Body of pancreas (tissue), 4 donors: ENCODE data around the gene PRDM16. TPM values are rescaled to one million over a fixed set of nuclear protein-coding genes. Genes with fewer than 3 reads are reported as not detected.

Experiments used
- ATAC-seq: fragments of 150-250 bp; one replicate; pipeline ENCODE4 v1.9.1; 2016
- DNase-seq, 4 donors: peaks; one replicate each; pipeline ENCODE4 v3.0.0-alpha.2; 2019
- H3K27ac ChIP-seq, 4 donors: fragments of 200-600 bp; sonication (generic); 1 replicate in 3 of 4; 2 replicates in 1 of 4; pipeline versions ENCODE4 v1.5.1 to v1.6.1; 2016 to 2019; ENCODE audit warnings: mild to moderate bottlenecking in 1 of 4, mixed read lengths in 1 of 4, moderate library complexity in 1 of 4
- H3K27me3 ChIP-seq, 2 donors: fragments of 200-600 bp; sonication (generic); one replicate each; pipeline ENCODE4 v1.6.0; 2016; ENCODE audit warnings: mild to moderate bottlenecking in 1 of 2
- H3K36me3 ChIP-seq, 2 donors: fragments of 200-600 bp; sonication (generic); replicated peaks in 1 of 2; 2 replicates each; pipeline ENCODE4 v1.5.1; 2016; ENCODE audit warnings: low read depth in 2 of 2; ENCODE audit not compliant: insufficient read depth in 1 of 2
- H3K4me1 ChIP-seq: fragments of 200-600 bp; sonication (generic); one replicate; pipeline ENCODE4 v1.6.0; 2016
- H3K4me3 ChIP-seq, 2 donors: fragments of 200-600 bp; sonication (generic); 1 replicate in 1 of 2; 2 replicates in 1 of 2; pipeline ENCODE4 v1.5.1; 2016 to 2019
- H3K9me3 ChIP-seq, 3 donors: fragments of 200-600 bp; sonication (generic); 1 replicate in 2 of 3; 2 replicates in 1 of 3; pipeline ENCODE4 v1.5.1; 2016
- POLR2A ChIP-seq, 3 donors: fragments of 450-650 bp; IDR thresholded peaks; one replicate each; pipeline ENCODE4 v1.6.1; 2016; ENCODE audit warnings: antibody characterized with exemption in 3 of 3, mild to moderate bottlenecking in 2 of 3
- WGBS, 2 donors: methylation state at CpG; one replicate each; pipeline ENCODE4 v1.1.5; 2017; 5-methylcytosine and 5-hydroxymethylcytosine counted together
- intact Hi-C: fragments of 100-400 bp; cut with DNase I; formaldehyde crosslinking; loops from one replicate; pipeline ENCODE4 v1.15.1; 2023
- total RNA-seq, 2 donors: library from RNA; depleted of rRNA; stranded (reverse); fragments of >200 nt; gene quantifications; one replicate each; pipeline ENCODE4 v1.1.0, GENCODE V29; 2016
- TF ChIP-seq, protein P1 (sequence below), 7 experiments: fragments of 450-650 bp in 4 of 7; fragments of 200-600 bp in 3 of 7; sonication (generic) in 3 of 7; IDR thresholded peaks; one replicate each; pipeline ENCODE4 v1.5.1; 2016 to 2019; ENCODE audit warnings: antibody characterized with exemption in 7 of 7

Gene PRDM16
- total RNA-seq, 2 donors from 2014 or later, result 15.2 to 16.6 TPM

DNA sequence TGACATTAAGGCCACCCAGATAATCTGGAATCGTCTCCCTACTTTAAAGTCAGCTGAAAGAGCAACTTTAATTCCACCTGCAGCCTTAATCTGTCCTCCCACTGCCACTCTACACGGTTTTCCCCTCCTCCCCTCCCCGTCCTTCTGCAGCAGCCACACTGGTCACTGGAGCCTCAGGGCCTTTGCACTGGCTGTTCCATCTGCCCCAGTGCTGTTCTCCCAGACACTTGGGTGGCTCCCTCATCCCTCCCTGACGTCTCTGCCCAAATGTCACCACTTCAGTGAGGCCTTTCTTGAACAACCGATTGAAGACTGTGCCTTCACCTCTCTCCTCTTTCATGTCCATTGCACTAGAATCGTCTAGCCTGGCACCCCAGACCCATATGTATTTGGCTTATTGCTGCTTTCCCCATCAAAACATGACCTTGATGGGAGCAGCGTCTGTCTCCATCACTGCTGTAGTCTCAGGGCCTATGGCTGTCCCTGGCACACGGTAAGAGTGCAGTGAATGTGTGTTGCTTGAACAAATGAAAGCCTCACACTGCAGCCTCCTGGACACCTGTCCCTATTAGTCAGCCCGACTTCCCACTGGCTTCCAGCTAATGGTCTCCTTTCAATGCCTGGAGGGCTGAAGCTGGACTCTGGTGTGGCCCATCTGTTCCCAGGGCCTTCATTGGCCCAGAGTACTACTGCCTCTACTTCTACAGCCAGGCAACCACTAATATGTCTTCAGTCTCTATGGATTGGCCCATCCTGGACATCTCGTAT lies 10.6 kb upstream of the PRDM16 start:
- WGBS, 2 donors, result 85% methylated on average over 10 of the region's 10 CpGs
- intact Hi-C loops, result loop anchor here (5.0 kb wide), 1 partner anchor 46 kb away; no protein-coding TSS in a partner anchor
- H3K4me1 ChIP-seq, result no peaks in the 10 kb centered on the region
- H3K9me3 ChIP-seq, result no peaks in the 10 kb centered on the region
- no peak overlapping the region for H3K4me3 ChIP-seq
- no peak overlapping the region for H3K27ac ChIP-seq
- no peak for ATAC-seq
- no peaks in the 10 kb centered on the region for H3K36me3 ChIP-seq
- no peak for TF ChIP-seq POLR2A (IDR thresholded peaks at IDR 0.05)
- no peak for DNase-seq
- no peaks in the 10 kb centered on the region for H3K27me3 ChIP-seq

DNA sequence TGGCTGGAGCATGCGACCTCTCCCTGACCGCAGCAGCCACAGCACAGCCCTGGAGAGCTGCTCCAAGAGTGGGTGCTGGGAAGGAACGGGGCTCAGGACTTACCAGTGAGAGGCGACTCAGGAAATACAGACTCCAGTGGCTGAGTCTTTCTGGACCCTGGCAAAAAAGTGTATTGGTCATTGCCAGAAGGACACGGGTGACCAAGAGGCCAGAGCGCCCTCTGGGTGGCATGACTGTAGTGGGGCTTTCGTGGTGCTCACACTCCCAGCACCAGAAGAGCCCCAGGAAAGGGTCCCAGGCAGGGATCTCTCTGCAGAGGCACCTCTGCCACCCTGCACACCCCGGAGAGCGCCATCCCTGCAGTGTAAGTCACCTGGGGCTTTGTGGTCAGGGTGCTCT lies 8.9 kb upstream of the PRDM16 start:
- intact Hi-C loops, result loop anchor here (5.0 kb wide), 2 partner anchors 227 to 367 kb away; no protein-coding TSS in a partner anchor
- Histone ChIP-seq H3K36me3 (no peaks in the 10 kb centered on the region), H3K4me3 (no peak overlapping the region), H3K27ac (no peak overlapping the region), H3K4me1 (peaks cover 2% of the 10 kb centered on the region), H3K27me3 (no peaks in the 10 kb centered on the region), H3K9me3 (no peaks in the 10 kb centered on the region)
- TF ChIP-seq, protein P1, sequence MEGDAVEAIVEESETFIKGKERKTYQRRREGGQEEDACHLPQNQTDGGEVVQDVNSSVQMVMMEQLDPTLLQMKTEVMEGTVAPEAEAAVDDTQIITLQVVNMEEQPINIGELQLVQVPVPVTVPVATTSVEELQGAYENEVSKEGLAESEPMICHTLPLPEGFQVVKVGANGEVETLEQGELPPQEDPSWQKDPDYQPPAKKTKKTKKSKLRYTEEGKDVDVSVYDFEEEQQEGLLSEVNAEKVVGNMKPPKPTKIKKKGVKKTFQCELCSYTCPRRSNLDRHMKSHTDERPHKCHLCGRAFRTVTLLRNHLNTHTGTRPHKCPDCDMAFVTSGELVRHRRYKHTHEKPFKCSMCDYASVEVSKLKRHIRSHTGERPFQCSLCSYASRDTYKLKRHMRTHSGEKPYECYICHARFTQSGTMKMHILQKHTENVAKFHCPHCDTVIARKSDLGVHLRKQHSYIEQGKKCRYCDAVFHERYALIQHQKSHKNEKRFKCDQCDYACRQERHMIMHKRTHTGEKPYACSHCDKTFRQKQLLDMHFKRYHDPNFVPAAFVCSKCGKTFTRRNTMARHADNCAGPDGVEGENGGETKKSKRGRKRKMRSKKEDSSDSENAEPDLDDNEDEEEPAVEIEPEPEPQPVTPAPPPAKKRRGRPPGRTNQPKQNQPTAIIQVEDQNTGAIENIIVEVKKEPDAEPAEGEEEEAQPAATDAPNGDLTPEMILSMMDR (IDR thresholded peaks at IDR 0.05), result no peak
- TF ChIP-seq POLR2A (IDR thresholded peaks at IDR 0.05), result no peak
- 82 to 83% methylated on average over 4 to 9 of the region's 9 CpGs for WGBS, 2 donors
- no peak for ATAC-seq
- DNase-seq, result peak in 1 of 4 donors; percentile 9

DNA sequence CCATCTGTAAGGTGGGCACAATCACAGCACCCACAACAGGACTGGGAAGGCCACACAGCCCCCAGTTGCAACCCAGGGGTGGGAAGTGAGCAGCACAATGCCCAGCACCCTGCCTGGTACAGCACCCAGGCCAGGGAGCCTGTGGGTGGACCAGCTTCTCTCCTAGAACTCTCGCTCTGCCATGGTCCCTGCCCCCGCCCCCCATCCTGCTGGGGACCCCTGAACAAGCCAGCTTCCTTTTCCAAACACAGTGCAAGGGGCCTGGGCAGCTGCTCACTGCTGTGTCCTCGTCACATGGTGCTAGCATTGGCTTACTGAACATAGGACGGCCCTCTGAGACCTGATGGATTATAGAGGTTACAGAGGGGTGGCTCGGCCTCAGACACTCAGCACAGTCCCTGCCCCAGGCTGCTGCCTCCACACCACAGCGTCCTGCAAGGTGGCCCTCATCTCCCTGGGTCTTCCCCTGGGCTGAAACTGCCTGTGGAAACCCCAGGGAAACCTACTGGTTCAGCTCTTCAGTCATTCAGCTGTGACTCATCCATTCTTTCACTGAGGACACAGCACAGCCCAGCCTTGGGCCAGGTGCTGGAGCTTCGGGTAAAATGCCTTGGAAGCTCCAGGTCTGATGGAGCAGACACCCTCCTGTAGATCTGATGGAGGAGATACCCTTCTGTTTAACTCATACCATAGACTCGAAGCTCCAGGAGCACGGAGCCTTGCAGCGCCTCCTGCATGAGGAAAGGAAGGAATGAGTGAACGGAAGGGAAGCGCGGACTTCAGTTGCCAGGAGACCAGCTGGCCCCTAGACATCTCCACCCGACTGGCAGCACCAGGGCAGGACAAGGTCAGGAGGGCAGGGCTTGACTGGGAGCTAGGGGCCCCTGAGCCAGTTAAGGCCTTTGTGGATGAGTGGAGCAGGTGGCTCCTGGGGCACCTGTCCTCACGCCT lies 8.1 kb upstream of the PRDM16 start:
- Histone ChIP-seq H3K27me3 (no peaks in the 10 kb centered on the region), H3K9me3 (no peaks in the 10 kb centered on the region), H3K27ac (no peak overlapping the region), H3K4me1 (peaks cover 9% of the 10 kb centered on the region), H3K36me3 (no peaks in the 10 kb centered on the region), H3K4me3 (no peak overlapping the region)
- DNase-seq, result no peak
- intact Hi-C loops, result loop anchor here (5.0 kb wide), 2 partner anchors 226 to 366 kb away; no protein-coding TSS in a partner anchor
- no peak for TF ChIP-seq POLR2A (IDR thresholded peaks at IDR 0.05)
- ATAC-seq, result peak; percentile 11
- WGBS, 2 donors, result 58 to 64% methylated on average over 9 to 15 of the region's 15 CpGs

DNA sequence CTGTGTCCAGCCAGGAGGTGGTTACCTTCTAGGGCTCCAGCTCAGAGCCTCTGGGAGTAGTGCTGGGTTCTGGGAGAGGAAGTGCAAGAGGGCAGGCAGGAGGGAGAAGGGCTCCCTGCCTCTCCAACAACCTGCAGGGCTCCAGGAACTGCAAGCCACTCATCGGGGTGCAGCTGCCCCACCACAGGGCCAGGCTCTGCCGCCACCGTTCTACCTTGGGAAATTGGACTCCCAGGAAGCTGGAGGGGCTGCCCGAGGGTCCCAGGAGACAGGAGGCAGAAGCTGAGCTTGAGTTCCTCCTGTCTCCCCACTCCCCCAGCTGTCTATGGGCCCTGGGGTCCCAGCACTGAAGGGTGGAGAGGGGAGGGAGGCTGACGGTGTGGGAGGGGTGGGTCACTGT lies 7.4 kb upstream of the PRDM16 start:
- WGBS, 2 donors, result 40 to 56% methylated on average over 1 to 5 of the region's 5 CpGs
- no peaks in the 10 kb centered on the region for H3K27me3 ChIP-seq
- intact Hi-C loops, result loop anchor here (5.0 kb wide), 2 partner anchors 226 to 366 kb away; no protein-coding TSS in a partner anchor

DNA sequence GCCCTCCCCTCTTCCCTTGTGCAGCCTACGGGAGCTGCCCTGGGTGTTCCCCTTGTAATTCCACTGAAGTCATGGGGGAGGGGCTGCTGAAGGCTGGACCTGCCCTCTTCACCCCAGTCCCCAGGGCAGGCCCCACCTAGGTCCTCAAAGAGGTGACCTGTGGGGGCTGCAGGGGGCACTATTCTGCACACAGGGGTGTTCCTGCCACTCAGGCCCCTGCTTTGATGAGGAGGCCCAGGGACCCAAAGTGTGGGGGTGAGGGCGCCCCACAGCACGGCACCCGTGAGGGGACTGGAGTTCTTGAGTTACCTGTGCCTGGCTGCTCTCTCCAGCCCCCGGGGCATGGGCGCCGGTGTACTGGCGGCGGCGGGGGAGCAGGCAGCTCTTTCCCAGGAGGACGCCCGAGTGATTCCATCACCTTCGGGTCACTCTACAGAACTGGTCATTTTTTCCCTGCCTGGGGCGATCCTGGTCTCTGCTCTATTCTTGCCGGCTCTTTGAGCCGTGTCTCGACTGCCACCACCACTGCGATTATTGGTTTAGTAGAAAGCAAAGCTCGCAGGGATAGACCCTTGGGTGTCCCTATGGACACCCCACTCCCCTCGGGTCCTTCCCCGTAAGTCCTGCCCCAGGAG lies 6.9 kb upstream of the PRDM16 start:
- Histone ChIP-seq H3K4me3 (no peak overlapping the region), H3K9me3 (no peaks in the 10 kb centered on the region), H3K36me3 (no peaks in the 10 kb centered on the region), H3K27me3 (no peaks in the 10 kb centered on the region), H3K4me1 (peaks cover 22% of the 10 kb centered on the region), H3K27ac (no peak overlapping the region)
- TF ChIP-seq, protein P1 (IDR thresholded peaks at IDR 0.05), result no peak
- no peak for TF ChIP-seq POLR2A (IDR thresholded peaks at IDR 0.05)
- intact Hi-C loops, result loop anchor here (5.0 kb wide), 2 partner anchors 225 to 365 kb away; no protein-coding TSS in a partner anchor
- ATAC-seq (no peak), DNase-seq (no peak)
- WGBS, 2 donors, result 77 to 86% methylated on average over 9 to 14 of the region's 21 CpGs

More for the DNA sequence above, 7.4 kb upstream of the PRDM16 start:
- H3K9me3 ChIP-seq, result no peaks in the 10 kb centered on the region
- peaks cover 16% of the 10 kb centered on the region for H3K4me1 ChIP-seq
- no peak overlapping the region for H3K27ac ChIP-seq
- H3K36me3 ChIP-seq, result no peaks in the 10 kb centered on the region
- H3K4me3 ChIP-seq, result no peak overlapping the region
- DNase-seq (no peak), ATAC-seq (no peak)
- no peak for TF ChIP-seq POLR2A (IDR thresholded peaks at IDR 0.05)
- TF ChIP-seq, protein P1 (IDR thresholded peaks at IDR 0.05), result no peak
